HepG2 (cell line): ENCODE data around the gene BACE1-AS. TPM values are rescaled to one million over a fixed set of nuclear protein-coding genes. Genes with fewer than 3 reads are reported as not detected.

Source experiments
- ATAC-seq: fragments of 200-7000 bp; cut with Tn5 transposase; 3 replicates; pipeline ENCODE4 v1.9.1; 2020; ENCODE audit warnings: mild to moderate bottlenecking, moderate library complexity
- Bru-seq: library from RNA; stranded (reverse); fragments of 400-500 nt; gene quantifications from one replicate; lab custom pipeline; 2021; lab: Mats Ljungman, UMichigan
- BruChase-seq, 2 experiments: library from RNA; stranded (reverse); fragments of 400-500 nt; gene quantifications; one replicate each; lab custom pipeline; 2021; lab: Mats Ljungman, UMichigan
- BruUV-seq: library from RNA; stranded (reverse); fragments of 400-500 nt; replicated peaks from 2 replicates; lab custom pipeline; 2021; lab: Mats Ljungman, UMichigan
- CTCF ChIA-PET: fragments of 300-600 bp; formaldehyde crosslinking; extraction: SDS; loops from one replicate; lab custom pipeline; 2021; ENCODE audit warnings: low total read pairs, inconsistent platforms, low intra/inter-chr PET ratio; lab: Yijun Ruan, JAX
- POLR2A ChIA-PET: fragments of 350-600 bp; sonication (Branson Sonifier 250); formaldehyde crosslinking; loops from one replicate; lab custom pipeline; 2020; ENCODE audit warnings: antibody characterized with exemption, inconsistent platforms; lab: Yijun Ruan, JAX
- DNase-seq: peaks from one replicate; pipeline ENCODE4 v3.0.0-alpha.2; 2015; ENCODE audit warnings: low spot score
- FAIRE-seq: peaks from 3 replicates; lab custom pipeline; 2011; peaks lifted over from hg19 to GRCh38; lab: Jason Lieb, UNC
- H2AFZ ChIP-seq: one replicate; pipeline ENCODE4 v1.6.1; 2011; ENCODE audit warnings: low read length, inconsistent platforms
- H3K27ac ChIP-seq: fragments of 300-600 bp; 3 replicates; pipeline ENCODE4 v1.8.0; 2011; ENCODE audit warnings: mixed run types, mild to moderate bottlenecking, mixed read lengths, low read length, inconsistent platforms; ENCODE audit not compliant: insufficient read depth; ENCODE audit errors: extremely low read length
- H3K27me3 ChIP-seq, 2 experiments: fragments of 200-600 bp in 1 of 2; 2 replicates in 1 of 2; 3 replicates in 1 of 2; pipeline versions ENCODE4 v1.6.0 to v1.8.0; 2011; ENCODE audit warnings: low read length in 2 of 2, mild to moderate bottlenecking in 2 of 2, moderate library complexity in 2 of 2, inconsistent platforms in 1 of 2; ENCODE audit not compliant: insufficient read depth in 2 of 2, control insufficient read depth in 1 of 2
- H3K36me3 ChIP-seq, 2 experiments: fragments of 200-600 bp in 1 of 2; replicated peaks in 1 of 2; 2 replicates in 1 of 2; 3 replicates in 1 of 2; pipeline versions ENCODE4 v1.5.1 to v1.8.0; 2011; ENCODE audit warnings: low read length in 2 of 2, inconsistent platforms in 1 of 2; ENCODE audit not compliant: insufficient read depth in 2 of 2, control insufficient read depth in 1 of 2
- H3K4me1 ChIP-seq: 2 replicates; pipeline ENCODE4 v1.5.1; 2012; ENCODE audit warnings: low read length, inconsistent platforms; ENCODE audit not compliant: insufficient read depth
- H3K4me2 ChIP-seq: 2 replicates; pipeline ENCODE4 v1.6.0; 2011; ENCODE audit warnings: low read depth, low read length, inconsistent platforms
- H3K4me3 ChIP-seq, 3 experiments: fragments of 200-600 bp in 1 of 3; sonication (generic), shearing (Covaris generic) in 1 of 3; replicated peaks in 1 of 3; 2 replicates each; pipeline ENCODE4 v1.5.1; 2011 to 2016; ENCODE audit warnings: low read length in 3 of 3, inconsistent platforms in 2 of 3, low read depth in 2 of 3, mild to moderate bottlenecking in 2 of 3, control low read depth in 1 of 3, mixed read lengths in 1 of 3; ENCODE audit not compliant: insufficient read depth in 1 of 3
- H3K79me2 ChIP-seq: one replicate; pipeline ENCODE4 v1.6.1; 2011; ENCODE audit warnings: low read length, inconsistent platforms; ENCODE audit not compliant: insufficient read depth
- H3K9ac ChIP-seq: 2 replicates; pipeline ENCODE4 v1.6.0; 2011; ENCODE audit warnings: mild to moderate bottlenecking, low read depth, low read length, inconsistent platforms; ENCODE audit not compliant: insufficient read depth
- H3K9me3 ChIP-seq: 2 replicates; pipeline ENCODE4 v1.5.1; 2012; ENCODE audit warnings: mild to moderate bottlenecking, low read length
- H4K20me1 ChIP-seq: 2 replicates; pipeline ENCODE4 v1.6.0; 2011; ENCODE audit warnings: inconsistent platforms, mild to moderate bottlenecking, low read length, moderate library complexity; ENCODE audit not compliant: insufficient read depth
- ADNP ChIP-seq: sonication (generic); formaldehyde crosslinking; IDR thresholded peaks from 2 replicates; pipeline ENCODE4 v1.4.0; 2020; ENCODE audit warnings: missing genetic modification reagents
- GPBP1L1 ChIP-seq: sonication (generic); formaldehyde crosslinking; IDR thresholded peaks from 2 replicates; pipeline ENCODE4 v1.5.0; 2020; ENCODE audit warnings: mild to moderate bottlenecking, missing genetic modification reagents
- KLF12 ChIP-seq: sonication (generic); formaldehyde crosslinking; IDR thresholded peaks from 2 replicates; pipeline ENCODE4 v1.4.0; 2020; ENCODE audit warnings: missing genetic modification reagents, borderline replicate concordance
- PRPF4 ChIP-seq: fragments of 200-400 bp; formaldehyde crosslinking; IDR thresholded peaks from 2 replicates; pipeline ENCODE4 v1.6.1; 2016; ENCODE audit warnings: low read length, low read depth; ENCODE audit not compliant: poor library complexity, severe bottlenecking
- SIX1 ChIP-seq: sonication (generic); formaldehyde crosslinking; IDR thresholded peaks from 2 replicates; pipeline ENCODE4 v1.4.0; 2020; ENCODE audit warnings: missing genetic modification reagents, borderline replicate concordance
- SNAPC2 ChIP-seq: sonication (generic); formaldehyde crosslinking; IDR thresholded peaks from 2 replicates; pipeline ENCODE4 v1.8.1; 2022; ENCODE audit warnings: mild to moderate bottlenecking, missing genetic modification reagents
- SRSF4 ChIP-seq: fragments of 200-400 bp; formaldehyde crosslinking; IDR thresholded peaks from one replicate; pipeline ENCODE4 v1.6.1; 2018; ENCODE audit warnings: mild to moderate bottlenecking, low read depth, low read length, moderate library complexity; ENCODE audit not compliant: poor library complexity, severe bottlenecking
- TEAD2 ChIP-seq: sonication (generic); formaldehyde crosslinking; IDR thresholded peaks from 2 replicates; pipeline ENCODE4 v1.9.0; 2021; ENCODE audit warnings: missing genetic modification reagents
- ZBTB26 ChIP-seq: IDR thresholded peaks from 2 replicates; pipeline ENCODE4 v1.6.1; 2016; ENCODE audit warnings: missing compliant biosample characterization, missing genetic modification reagents, borderline replicate concordance
- ZMAT3 ChIP-seq: sonication (generic); formaldehyde crosslinking; conservative IDR thresholded peaks from 2 replicates; pipeline ENCODE4 v1.7.0; 2021; ENCODE audit warnings: missing genetic modification reagents
- WGBS: methylation state at CpG from one replicate; pipeline ENCODE4 v1.1.6; 2017; ENCODE audit warnings: low lambda C conversion rate; 5-methylcytosine and 5-hydroxymethylcytosine counted together
- in situ Hi-C: cut with HindIII; loops from 2 replicates; pipeline ENCODE4 v1.10.0; 2017; ENCODE audit warnings: low pct_unique_long_range_greater_than_20kb; ENCODE audit not compliant: extremely low pct_ligation_motif_present
- intact Hi-C: fragments of 100-400 bp; cut with micrococcal nuclease; formaldehyde crosslinking; loops from one replicate; pipeline ENCODE4 v1.10.0; 2022; ENCODE audit not compliant: unreplicated experiment
- long read RNA-seq, 2 experiments: library from RNA in 1 of 2; library from polyadenylated mRNA in 1 of 2; stranded (forward) in 1 of 2; unstranded in 1 of 2; transcript quantifications; one replicate each; pipeline ENCODE4 v2.0.0, GENCODE V29; 2019 to 2022
- polyA minus RNA-seq, 3 experiments: library from RNA; depleted of rRNA, polyadenylated mRNA; stranded (reverse); fragments of >200 nt; gene quantifications; 2 replicates each; pipeline ENCODE4 v1.2.3, GENCODE V29; 2011; ENCODE audit warnings: low replicate concordance in 1 of 3
- polyA plus RNA-seq, 8 experiments: library from polyadenylated mRNA; depleted of rRNA in 3 of 8; stranded (reverse) in 7 of 8; unstranded in 1 of 8; fragments of >200 nt; fragmentation: Illumina TruSeq in 4 of 8; extraction: Trizol in 4 of 8; gene quantifications; 2 replicates each; pipeline versions ENCODE4 v1.2.1 to v1.2.3, GENCODE V29; 2011 to 2016; ENCODE audit warnings: low read depth in 4 of 8, missing spikeins in 1 of 8, mixed read lengths in 1 of 8; ENCODE audit not compliant: insufficient read depth in 1 of 8
- total RNA-seq, 5 experiments: library from RNA; depleted of rRNA; stranded (reverse); fragments of >200 nt; fragmentation: Illumina TruSeq; extraction: Trizol; gene quantifications; 2 replicates each; pipeline ENCODE4 v1.2.3, GENCODE V29; 2016; ENCODE audit warnings: low read depth in 1 of 5

Gene BACE1-AS
- total RNA-seq (2016; rRNA removed; fragmentation: Illumina TruSeq; extraction: Trizol) (2.0 and 2.9 TPM in 2 replicates), polyA plus RNA-seq (2011; rRNA removed) (3.6 and 3.9 TPM in 2 replicates), polyA minus RNA-seq (2011; rRNA and poly(A)+ RNA removed; ENCODE audit: low replicate concordance) (6.8 and 9.4 TPM in 2 replicates), Bru-seq, nascent RNA (percentile 60 among the genes with signal in this experiment), BruChase-seq, experiment 1, labeled RNA remaining after a 6-hour chase (percentile 83 among the genes with signal in this experiment), BruChase-seq, experiment 2, labeled RNA remaining after a 2-hour chase (percentile 77 among the genes with signal in this experiment)
- 0.26 and 0.51 TPM in 2 replicates for total RNA-seq (2016; cell fraction: cytosol; rRNA removed; fragmentation: Illumina TruSeq; extraction: Trizol; ENCODE audit: low read depth)
- 2.1 and 2.3 TPM in 2 replicates for total RNA-seq (2016; cell fraction: insoluble cytoplasmic fraction; rRNA removed; fragmentation: Illumina TruSeq; extraction: Trizol)
- 0.76 and 0.87 TPM in 2 replicates for total RNA-seq (2016; cell fraction: membrane; rRNA removed; fragmentation: Illumina TruSeq; extraction: Trizol)
- 4.0 and 4.3 TPM in 2 replicates for total RNA-seq (2016; cell fraction: nucleus; rRNA removed; fragmentation: Illumina TruSeq; extraction: Trizol)
- polyA plus RNA-seq (2011; cell fraction: cytosol; rRNA removed), result 2.0 and 2.7 TPM in 2 replicates
- polyA plus RNA-seq (2011; cell fraction: nucleus; rRNA removed), result 5.7 and 7.1 TPM in 2 replicates
- 2.7 and 4.0 TPM in 2 replicates for polyA plus RNA-seq (2012)
- 0.40 TPM in 1 of 2 replicates, not detected in the other for polyA plus RNA-seq (2016; cell fraction: cytosol; fragmentation: Illumina TruSeq; extraction: Trizol; ENCODE audit: low read depth)
- polyA plus RNA-seq (2016; cell fraction: insoluble cytoplasmic fraction; fragmentation: Illumina TruSeq; extraction: Trizol; ENCODE audit: low read depth), result 2.5 and 3.2 TPM in 2 replicates
- polyA plus RNA-seq (2016; cell fraction: membrane; fragmentation: Illumina TruSeq; extraction: Trizol; ENCODE audit: low read depth), result 0.06 and 0.50 TPM in 2 replicates
- polyA plus RNA-seq (2016; cell fraction: nucleus; fragmentation: Illumina TruSeq; extraction: Trizol; ENCODE audit: insufficient read depth, low read depth), result 7.5 and 8.1 TPM in 2 replicates
- polyA minus RNA-seq (2011; cell fraction: cytosol; rRNA and poly(A)+ RNA removed), result 3.7 and 5.8 TPM in 2 replicates
- 6.6 and 6.7 TPM in 2 replicates for polyA minus RNA-seq (2011; cell fraction: nucleus; rRNA and poly(A)+ RNA removed)
- long read RNA-seq, experiment 1, transcript BACE1-AS-202 (1 exons, 774 nt), result major isoform, 6 of 6 reads
- long read RNA-seq, experiment 1, partial matches to known transcripts, result 0 of 6 reads
- long read RNA-seq, experiment 1, other reads (novel, unspliced or antisense), result 0 of 6 reads
- long read RNA-seq, experiment 2, partial matches to known transcripts, result 0 of 1 reads
- long read RNA-seq, experiment 2, other reads (novel, unspliced or antisense), result 0 of 1 reads

DNA sequence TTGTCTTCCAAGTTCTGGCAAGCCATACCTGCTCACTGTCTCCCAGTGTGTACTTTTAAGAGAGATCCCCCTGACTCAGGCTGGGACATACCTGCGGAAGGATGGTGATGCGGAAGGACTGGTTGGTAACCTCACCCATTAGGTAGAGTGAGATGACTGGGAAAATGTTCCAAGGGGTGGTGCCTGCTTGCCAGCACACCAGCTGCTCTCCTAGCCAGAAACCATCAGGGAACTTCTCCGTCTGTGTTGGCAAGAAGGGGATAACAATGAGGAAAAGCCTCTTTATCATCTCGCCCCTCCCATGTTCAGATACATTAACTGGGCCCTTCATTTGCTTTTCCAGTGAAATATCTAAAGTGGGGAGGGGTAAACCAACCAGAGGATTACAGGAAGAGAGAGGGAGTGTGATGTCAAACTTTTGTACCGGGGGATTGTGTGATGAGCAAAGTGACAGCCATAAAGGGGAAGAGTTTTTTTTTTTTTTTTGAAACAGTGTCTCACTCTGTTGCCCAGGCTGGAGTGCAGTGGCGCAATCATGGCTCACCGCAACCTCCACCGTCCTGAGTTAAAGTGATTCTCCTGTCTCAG lies at the start of gene BACE1-AS:
BACE1-AS (plus strand) TSS at position 538 of the 588 bp plus-strand sequence.
- H3K36me3 ChIP-seq, result peaks cover 4 to 38% of the 10 kb centered on the region in 2 experiments; a peak in 4 of 5 replicates
- 98% methylated on average over 8 of the region's 8 CpGs for WGBS
- POLR2A ChIA-PET, result no interaction called here

More for the DNA sequence above, at the start of gene BACE1-AS:
- no peak for FAIRE-seq
- Histone ChIP-seq H4K20me1 (no peaks in the 10 kb centered on the region), H3K9me3 (no peaks in the 10 kb centered on the region), H3K9ac (no peak within 1 kb of the TSS), H3K79me2 (no peaks in the 10 kb centered on the region), H3K4me2 (no peak within 1 kb of the TSS), H3K27me3 (no peaks in the 10 kb centered on the region), H3K4me3 (no peak within 1 kb of the TSS), H3K27ac (no peak within 1 kb of the TSS), H2AFZ (no peak within 1 kb of the TSS), H3K4me1 (no peaks in the 10 kb centered on the region)
- intact Hi-C loops, result no loop called here
- no TSS peak for BruUV-seq
- in situ Hi-C loops, result no loop called here
- ATAC-seq, result no peak
- CTCF ChIA-PET, result no interaction called here
- no peak for DNase-seq
- TF ChIP-seq SNAPC2 (CRISPR knock-in tag), result no peak
- TF ChIP-seq ADNP, result no peak
- no peak for TF ChIP-seq TEAD2
- no peak for TF ChIP-seq SRSF4
- no peak for TF ChIP-seq ZMAT3 (CRISPR knock-in tag)
- no peak for TF ChIP-seq ZBTB26 (CRISPR knock-in tag)
- TF ChIP-seq SIX1 (CRISPR knock-in tag), result no peak
- no peak for TF ChIP-seq KLF12 (CRISPR knock-in tag)
- no peak for TF ChIP-seq GPBP1L1 (CRISPR knock-in tag)
- TF ChIP-seq PRPF4, result no peak
